ENCODE data around the gene ARAP1.

DNA sequence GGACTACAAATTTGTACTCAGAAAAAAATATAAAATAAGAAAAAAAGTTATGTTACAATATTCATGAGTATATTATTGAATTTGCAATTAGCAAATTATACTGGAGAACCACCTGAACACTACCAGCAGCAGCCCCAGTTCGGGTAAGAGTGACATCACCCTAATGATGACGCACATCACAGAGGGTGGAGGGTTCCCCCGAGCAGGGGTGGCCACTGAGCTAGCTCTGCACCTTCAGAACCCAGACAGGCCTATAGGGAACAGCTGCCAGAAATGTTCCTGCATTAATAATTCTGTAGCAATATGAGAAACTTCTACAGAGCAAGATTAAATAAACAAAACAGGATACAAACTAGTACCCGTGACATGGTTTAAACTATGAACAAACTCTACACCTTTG lies 17.5 kb upstream of the ARAP1 start:
- TF ChIP-seq, protein P1, sequence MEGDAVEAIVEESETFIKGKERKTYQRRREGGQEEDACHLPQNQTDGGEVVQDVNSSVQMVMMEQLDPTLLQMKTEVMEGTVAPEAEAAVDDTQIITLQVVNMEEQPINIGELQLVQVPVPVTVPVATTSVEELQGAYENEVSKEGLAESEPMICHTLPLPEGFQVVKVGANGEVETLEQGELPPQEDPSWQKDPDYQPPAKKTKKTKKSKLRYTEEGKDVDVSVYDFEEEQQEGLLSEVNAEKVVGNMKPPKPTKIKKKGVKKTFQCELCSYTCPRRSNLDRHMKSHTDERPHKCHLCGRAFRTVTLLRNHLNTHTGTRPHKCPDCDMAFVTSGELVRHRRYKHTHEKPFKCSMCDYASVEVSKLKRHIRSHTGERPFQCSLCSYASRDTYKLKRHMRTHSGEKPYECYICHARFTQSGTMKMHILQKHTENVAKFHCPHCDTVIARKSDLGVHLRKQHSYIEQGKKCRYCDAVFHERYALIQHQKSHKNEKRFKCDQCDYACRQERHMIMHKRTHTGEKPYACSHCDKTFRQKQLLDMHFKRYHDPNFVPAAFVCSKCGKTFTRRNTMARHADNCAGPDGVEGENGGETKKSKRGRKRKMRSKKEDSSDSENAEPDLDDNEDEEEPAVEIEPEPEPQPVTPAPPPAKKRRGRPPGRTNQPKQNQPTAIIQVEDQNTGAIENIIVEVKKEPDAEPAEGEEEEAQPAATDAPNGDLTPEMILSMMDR (IDR thresholded peaks at IDR 0.05; ENCODE audit: poor library complexity, severe bottlenecking), result no peak
- TF ChIP-seq POLR2AphosphoS5 (IDR thresholded peaks at IDR 0.05), result no peak

Data from neural cell (in vitro differentiated cells).